GM13976 (cell line): ENCODE results near the gene ATXN7.

Experiments
- DNase-seq: peaks from one replicate; pipeline ENCODE4 v3.0.0; 2012; ENCODE audit warnings: low spot score
- in situ Hi-C: fragments of 300-500 bp; cut with MboI; formaldehyde crosslinking; loops from one replicate; pipeline ENCODE4 v1.12.0; 2022; ENCODE audit warnings: low sequenced_read_pairs, mixed read lengths, inconsistent platforms; ENCODE audit not compliant: unreplicated experiment
- TF ChIP-seq, protein P1 (sequence below): IDR thresholded peaks from 2 replicates; pipeline ENCODE4 v1.5.1; 2012; ENCODE audit warnings: borderline replicate concordance, mild to moderate bottlenecking; ENCODE audit not compliant: insufficient read depth; ENCODE audit errors: extremely low read depth, missing control alignments, control extremely low read depth

ATXN7 gene

DNA sequence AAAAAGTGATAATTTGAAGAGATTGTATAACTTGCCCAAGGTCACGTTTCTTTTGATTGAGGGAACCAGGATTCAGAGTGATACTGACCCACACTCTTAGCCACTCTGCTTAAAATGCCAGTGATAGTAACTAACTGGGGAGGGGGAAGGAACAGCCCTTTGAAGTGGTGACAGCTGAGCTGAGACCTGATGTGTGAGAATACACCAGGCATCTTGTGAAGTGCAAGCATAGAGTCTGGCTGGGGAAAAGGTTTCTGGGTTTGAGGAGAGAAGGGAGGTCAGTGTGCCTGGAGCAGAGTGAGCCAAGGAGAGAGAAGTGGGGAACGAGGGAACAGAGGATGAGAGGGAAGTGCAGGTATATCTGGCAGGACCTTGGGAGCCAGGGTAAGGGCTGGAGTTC lies 83.9 kb downstream of the ATXN7 start:
- DNase-seq, result no peak
- TF ChIP-seq, protein P1, sequence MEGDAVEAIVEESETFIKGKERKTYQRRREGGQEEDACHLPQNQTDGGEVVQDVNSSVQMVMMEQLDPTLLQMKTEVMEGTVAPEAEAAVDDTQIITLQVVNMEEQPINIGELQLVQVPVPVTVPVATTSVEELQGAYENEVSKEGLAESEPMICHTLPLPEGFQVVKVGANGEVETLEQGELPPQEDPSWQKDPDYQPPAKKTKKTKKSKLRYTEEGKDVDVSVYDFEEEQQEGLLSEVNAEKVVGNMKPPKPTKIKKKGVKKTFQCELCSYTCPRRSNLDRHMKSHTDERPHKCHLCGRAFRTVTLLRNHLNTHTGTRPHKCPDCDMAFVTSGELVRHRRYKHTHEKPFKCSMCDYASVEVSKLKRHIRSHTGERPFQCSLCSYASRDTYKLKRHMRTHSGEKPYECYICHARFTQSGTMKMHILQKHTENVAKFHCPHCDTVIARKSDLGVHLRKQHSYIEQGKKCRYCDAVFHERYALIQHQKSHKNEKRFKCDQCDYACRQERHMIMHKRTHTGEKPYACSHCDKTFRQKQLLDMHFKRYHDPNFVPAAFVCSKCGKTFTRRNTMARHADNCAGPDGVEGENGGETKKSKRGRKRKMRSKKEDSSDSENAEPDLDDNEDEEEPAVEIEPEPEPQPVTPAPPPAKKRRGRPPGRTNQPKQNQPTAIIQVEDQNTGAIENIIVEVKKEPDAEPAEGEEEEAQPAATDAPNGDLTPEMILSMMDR, result no peak
- in situ Hi-C loops, result no loop called here

DNA sequence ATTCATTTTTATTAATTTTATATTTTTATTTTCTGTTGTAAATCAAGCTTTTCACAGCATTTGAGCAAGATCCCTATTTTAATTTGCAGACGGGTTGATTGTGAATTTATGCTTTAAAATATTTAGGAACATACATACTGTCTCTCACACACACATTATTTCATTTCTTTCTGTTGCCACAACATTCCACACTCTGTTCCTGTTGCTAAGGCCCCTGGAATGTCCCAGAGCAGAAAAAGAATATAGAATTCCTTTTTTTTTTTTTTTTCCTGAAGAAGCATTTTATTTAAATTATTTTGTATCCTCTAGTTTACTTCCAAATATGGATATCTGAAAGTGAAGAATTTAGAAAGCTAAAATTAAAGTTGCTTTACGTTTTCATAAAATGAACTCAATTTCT lies 85.3 kb downstream of the ATXN7 start:
- TF ChIP-seq, protein P1, result no peak
- in situ Hi-C loops, result no loop called here
- DNase-seq, result no peak

DNA sequence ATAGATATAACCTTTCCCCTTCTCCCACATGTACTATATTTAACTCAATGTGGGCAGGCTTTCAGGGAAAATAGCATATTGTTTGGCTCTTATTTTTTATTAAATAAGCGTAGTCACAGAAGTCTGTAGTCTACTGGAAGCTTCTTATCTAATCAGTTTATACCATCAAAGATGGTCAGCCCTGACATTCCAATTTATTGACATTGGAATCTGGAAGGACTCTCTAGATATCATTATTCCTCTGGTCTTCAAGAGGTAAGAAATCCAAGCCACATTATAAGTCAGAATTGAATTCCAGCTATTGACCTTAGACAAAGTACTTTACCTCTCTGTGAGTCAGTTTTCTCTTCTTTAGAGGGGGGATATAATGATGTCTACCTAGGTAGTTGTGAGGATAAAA lies 87.0 kb downstream of the ATXN7 start:
- TF ChIP-seq, protein P1, result no peak
- in situ Hi-C loops, result no loop called here
- no peak for DNase-seq

DNA sequence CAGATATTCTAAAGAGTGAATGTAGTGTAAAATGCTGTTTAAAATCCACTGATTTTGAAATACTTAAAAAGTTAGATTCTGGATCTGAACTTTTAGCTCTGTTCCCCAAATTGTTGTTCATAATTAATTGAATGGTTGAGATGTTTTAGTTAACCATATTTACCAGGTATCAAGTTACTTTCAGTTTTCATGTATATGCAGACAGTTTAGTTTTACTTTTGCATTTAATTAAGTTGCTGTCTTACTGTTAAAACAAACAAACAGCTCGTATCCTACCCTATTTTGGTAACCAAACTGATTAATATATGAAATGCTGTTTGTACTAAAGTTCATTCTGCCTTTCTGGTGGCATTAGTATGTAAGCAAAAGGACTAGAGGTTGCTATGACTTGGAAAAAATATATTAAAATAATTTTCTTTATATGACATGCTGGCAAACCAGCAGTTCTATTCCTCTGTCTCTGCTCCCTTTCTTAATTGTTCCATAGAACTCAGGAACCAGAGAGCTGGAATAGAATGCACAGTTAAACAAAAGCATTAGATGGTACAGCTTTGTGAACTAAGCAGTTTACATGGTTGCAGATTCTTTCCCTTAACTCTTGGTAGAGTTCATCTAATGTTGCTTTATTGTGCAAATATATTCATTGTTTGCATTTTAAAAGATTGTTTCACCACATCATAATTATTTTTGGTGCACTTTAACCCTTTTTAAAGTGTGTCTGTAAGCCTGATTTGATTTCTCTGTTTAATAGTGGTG lies 88.0 kb downstream of the ATXN7 start:
- no peak for DNase-seq
- in situ Hi-C loops, result no loop called here
- TF ChIP-seq, protein P1, result no peak

DNA sequence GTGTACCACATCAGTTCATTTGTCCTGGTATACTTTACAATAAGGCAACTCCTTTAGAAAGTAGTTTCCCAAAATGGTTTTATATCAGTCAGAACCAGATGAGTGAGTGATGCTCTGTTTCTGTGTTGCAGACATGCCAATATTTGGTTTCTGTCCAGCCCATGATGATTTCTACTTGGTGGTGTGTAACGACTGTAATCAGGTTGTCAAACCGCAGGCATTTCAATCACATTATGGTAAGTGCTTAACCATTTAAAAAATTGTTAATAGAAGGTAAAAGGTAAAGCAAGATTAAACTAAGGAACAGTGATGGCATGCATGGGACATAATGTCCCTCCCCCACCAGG lies 88.6 kb downstream of the ATXN7 start:
- in situ Hi-C loops, result no loop called here
- TF ChIP-seq, protein P1, result no peak
- DNase-seq, result no peak

DNA sequence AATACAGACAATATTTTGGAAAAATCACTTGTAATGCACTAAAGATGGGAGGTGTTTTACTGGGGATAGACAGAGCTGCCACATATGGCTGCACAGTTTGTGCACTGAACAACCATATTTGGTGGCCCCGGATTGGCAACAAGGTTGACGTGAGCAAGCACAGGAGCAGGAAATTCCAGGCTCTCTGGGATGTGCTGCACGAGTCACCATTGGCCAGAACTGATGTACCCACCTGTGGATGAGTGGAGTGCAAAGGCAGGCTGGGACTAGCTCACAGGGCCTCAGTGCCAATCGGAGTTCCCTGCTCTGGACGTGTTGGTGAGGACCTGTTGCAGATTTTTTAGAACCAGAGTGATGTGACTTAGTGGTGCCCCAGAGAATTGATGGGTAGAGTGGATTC lies 90.5 kb downstream of the ATXN7 start:
- TF ChIP-seq, protein P1, result no peak
- in situ Hi-C loops, result no loop called here
- no peak for DNase-seq

DNA sequence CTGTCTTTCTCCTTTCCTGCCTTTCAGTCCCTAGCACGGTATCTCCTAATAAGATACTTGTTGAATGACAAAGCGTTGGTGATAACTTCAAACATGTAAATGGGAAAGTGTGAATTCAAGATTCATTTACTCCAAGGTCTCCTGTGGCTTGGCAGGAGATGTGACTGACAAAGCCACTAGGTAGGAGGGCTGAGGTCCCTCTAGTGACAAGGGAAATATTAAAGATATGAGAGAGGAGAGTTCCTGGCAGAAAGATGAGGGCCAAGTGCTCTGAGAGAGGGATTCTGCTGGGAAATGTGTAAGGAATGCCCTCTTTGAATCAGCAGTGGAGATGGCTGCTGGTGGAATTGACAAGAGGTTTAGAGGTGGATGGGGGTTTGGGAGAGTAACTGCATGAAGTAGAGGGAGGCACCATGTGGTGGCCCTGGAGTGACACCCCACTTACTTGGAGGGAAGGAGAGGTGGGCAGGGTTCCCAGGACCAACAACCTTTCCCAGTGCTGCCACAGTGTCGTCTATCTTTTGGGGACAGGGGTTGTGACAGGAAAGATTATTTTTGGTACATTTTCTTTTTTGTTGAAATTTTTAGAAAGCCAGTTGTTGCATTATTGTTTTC lies 91.5 kb downstream of the ATXN7 start:
- DNase-seq, result no peak
- in situ Hi-C loops, result no loop called here
- TF ChIP-seq, protein P1, result no peak
